ENCODE results near the gene MTA1. TPM values are rescaled to one million over a fixed set of nuclear protein-coding genes. Genes with fewer than 3 reads are reported as not detected.

Gene MTA1
- total RNA-seq, 1 donor from 2014 or later = 192 TPM

DNA sequence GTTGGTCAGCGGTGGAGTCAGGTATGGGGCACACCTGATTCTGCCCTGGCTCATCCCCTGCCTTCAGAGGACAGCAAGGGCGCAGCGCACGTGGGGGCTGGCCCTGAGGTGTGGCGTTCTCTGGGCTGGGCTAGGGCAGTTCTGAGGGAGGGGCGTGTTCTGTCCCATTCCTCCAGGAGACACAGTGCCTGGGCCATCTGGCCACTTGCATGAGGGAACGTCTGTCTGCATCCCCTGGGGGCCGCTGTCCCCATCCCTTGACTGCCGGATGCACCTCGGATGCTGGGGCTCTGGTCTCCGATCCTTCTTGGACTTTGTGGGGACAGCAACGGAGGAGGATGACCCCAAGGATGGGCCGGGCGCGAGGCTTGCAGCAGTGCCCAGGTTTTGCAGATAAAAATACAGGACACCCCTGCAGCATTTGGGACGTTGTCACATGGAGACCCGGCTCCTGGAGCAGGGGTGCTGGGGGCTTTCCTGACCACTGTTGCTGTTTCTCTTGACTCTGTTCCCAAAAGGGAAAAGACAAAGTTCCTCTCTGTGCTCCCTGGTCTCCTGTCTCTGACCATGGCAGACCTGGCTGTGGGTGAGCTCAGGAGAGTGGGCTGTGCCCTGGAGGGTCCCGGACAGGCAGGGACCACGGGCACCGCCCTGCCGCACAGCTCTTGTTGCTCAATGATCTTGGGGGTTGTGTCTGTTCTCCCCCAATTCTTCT is 6.9 kb downstream of the MTA1 start:
- DNase-seq = no peak
- H3K4me1 ChIP-seq = peaks cover 48% of the 10 kb centered on the region
- intact Hi-C loops (cut with micrococcal nuclease) = no loop called here

DNA sequence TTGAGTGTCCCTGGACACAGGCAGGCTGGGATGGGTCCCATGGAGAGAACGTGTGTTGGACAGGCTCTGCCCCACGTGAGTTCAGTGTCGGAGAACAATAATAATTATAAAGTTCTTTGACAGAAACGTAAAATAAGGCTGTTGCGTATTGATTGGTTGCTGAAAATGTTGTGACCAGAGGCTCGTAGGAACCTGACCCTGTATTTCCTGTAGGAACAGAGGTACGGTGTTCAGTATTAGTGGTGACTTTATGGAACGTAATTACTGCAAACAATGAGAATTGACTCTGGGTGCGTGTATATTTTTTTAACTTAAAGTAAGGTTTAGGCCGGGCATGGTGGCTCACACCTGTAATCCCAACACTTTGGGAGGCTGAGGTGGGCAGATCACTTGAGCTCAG is 7.8 kb downstream of the MTA1 start:
- Histone ChIP-seq H3K4me1 (peaks cover 40% of the 10 kb centered on the region), H3K27me3 (ENCODE audit: low read depth) (no peaks in the 10 kb centered on the region), H3K36me3 (peaks cover 6% of the 10 kb centered on the region), H3K9me3 (replicated peaks) (peaks cover 13% of the 10 kb centered on the region), H3K4me3 (no peak overlapping the region), H3K27ac (replicated peaks) (no peak overlapping the region)
- DNase-seq = no peak
- TF ChIP-seq, protein P1, sequence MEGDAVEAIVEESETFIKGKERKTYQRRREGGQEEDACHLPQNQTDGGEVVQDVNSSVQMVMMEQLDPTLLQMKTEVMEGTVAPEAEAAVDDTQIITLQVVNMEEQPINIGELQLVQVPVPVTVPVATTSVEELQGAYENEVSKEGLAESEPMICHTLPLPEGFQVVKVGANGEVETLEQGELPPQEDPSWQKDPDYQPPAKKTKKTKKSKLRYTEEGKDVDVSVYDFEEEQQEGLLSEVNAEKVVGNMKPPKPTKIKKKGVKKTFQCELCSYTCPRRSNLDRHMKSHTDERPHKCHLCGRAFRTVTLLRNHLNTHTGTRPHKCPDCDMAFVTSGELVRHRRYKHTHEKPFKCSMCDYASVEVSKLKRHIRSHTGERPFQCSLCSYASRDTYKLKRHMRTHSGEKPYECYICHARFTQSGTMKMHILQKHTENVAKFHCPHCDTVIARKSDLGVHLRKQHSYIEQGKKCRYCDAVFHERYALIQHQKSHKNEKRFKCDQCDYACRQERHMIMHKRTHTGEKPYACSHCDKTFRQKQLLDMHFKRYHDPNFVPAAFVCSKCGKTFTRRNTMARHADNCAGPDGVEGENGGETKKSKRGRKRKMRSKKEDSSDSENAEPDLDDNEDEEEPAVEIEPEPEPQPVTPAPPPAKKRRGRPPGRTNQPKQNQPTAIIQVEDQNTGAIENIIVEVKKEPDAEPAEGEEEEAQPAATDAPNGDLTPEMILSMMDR (IDR thresholded peaks at IDR 0.05; ENCODE audit: borderline replicate concordance) = no peak
- intact Hi-C loops (cut with micrococcal nuclease) = no loop called here

More for the DNA sequence above, 6.9 kb downstream of the MTA1 start:
- TF ChIP-seq, protein P1 (IDR thresholded peaks at IDR 0.05; ENCODE audit: borderline replicate concordance) = no peak
- Histone ChIP-seq H3K9me3 (replicated peaks) (peaks cover 12% of the 10 kb centered on the region), H3K27me3 (ENCODE audit: low read depth) (no peaks in the 10 kb centered on the region), H3K36me3 (peaks cover 6% of the 10 kb centered on the region), H3K4me3 (no peak overlapping the region), H3K27ac (replicated peaks) (no peak overlapping the region)

DNA sequence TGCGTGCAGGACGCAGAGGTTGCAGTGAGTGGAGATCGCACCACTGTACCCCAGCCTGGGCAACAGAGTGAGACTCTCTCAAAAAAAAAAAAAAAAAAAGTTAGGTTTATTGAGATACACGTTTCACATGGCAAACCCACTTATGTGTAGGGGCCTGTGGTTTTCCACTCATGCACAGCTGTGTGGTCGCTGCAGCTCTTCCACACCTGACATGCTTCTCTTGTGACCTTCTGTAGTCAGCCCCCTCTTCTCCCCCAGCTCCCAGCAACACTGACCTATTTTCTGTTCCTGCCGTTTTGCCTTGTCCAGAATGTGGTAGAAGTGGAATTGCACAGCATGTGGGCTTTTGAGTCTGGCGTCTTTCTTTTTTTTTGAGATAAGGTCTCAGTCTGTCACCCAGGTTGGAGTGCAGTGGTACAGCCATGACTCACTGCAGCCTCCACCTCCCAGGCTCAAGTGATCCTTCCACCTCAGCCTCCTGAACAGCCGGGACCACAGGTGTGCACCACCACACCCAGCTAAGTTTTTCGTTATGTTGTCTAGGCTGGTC is 8.4 kb downstream of the MTA1 start:
- TF ChIP-seq, protein P1 (IDR thresholded peaks at IDR 0.05; ENCODE audit: borderline replicate concordance) = no peak
- H3K4me1 ChIP-seq = peaks cover 34% of the 10 kb centered on the region
- peaks cover 6% of the 10 kb centered on the region for H3K36me3 ChIP-seq
- peaks cover 13% of the 10 kb centered on the region for H3K9me3 ChIP-seq (replicated peaks)
- H3K4me3 ChIP-seq = no peak overlapping the region
- H3K27ac ChIP-seq (replicated peaks) = no peak overlapping the region
- no peak for DNase-seq
- no peaks in the 10 kb centered on the region for H3K27me3 ChIP-seq (ENCODE audit: low read depth)
- intact Hi-C loops (cut with micrococcal nuclease) = no loop called here

DNA sequence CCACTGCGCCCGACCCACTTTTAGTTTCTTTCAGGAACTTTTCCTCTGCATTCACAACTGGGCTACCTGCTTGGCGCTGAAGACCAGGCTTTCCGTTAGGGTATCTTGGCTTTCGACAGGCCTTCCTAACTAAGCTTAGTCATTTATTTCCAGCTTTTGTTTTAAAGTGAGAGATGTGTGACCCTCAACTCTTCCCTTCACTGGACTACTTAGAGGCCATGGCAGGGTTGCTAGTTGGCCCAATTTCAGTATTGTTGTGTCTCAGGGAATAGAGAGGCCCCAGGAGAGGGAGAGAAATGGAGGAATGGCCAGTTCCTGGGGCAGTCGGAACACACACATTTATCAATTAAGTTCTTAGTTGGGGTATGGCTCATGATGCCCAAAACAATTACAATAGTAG is 10.4 kb downstream of the MTA1 start:
- peak overlapping the region; percentile 31 for H3K27ac ChIP-seq (replicated peaks)
- no peaks in the 10 kb centered on the region for H3K27me3 ChIP-seq (ENCODE audit: low read depth)
- H3K9me3 ChIP-seq (replicated peaks) = peaks cover 13% of the 10 kb centered on the region
- H3K4me3 ChIP-seq = no peak overlapping the region
- intact Hi-C loops (cut with micrococcal nuclease) = no loop called here
- TF ChIP-seq, protein P1 (IDR thresholded peaks at IDR 0.05; ENCODE audit: borderline replicate concordance) = no peak
- H3K4me1 ChIP-seq = peaks cover 17% of the 10 kb centered on the region
- H3K36me3 ChIP-seq = peaks cover 6% of the 10 kb centered on the region
- no peak for DNase-seq

DNA sequence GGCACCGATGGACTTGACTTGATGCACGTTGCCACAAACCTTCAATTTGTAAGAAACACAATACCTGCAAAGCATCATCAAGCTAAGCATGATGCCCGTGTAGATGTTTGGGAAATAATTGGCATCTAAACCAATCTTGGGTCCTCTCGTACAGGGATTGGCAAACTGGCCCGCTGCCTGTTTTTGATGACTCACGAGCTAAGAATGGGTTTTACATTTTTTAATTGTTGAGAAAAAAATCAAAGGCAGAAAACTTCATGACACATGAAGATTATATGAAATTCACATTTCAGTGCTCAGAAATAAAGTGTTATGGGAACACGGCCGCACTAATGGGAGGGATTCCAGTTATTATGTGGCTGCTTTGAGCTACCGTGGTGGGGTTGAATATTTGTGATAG is 10.9 kb downstream of the MTA1 start:
- no peak for DNase-seq
- Histone ChIP-seq H3K27me3 (ENCODE audit: low read depth) (no peaks in the 10 kb centered on the region), H3K9me3 (replicated peaks) (peaks cover 16% of the 10 kb centered on the region), H3K27ac (replicated peaks) (peak overlapping the region; percentile 31), H3K4me3 (no peak overlapping the region), H3K36me3 (peaks cover 6% of the 10 kb centered on the region), H3K4me1 (peaks cover 16% of the 10 kb centered on the region)
- intact Hi-C loops (cut with micrococcal nuclease) = no loop called here
- TF ChIP-seq, protein P1 (IDR thresholded peaks at IDR 0.05; ENCODE audit: borderline replicate concordance) = no peak

Data from left ventricle myocardium inferior (tissue), 1 donor.